NCI-H1930 (cell line): Measurements from ENCODE around the gene ITGA2B.
A peak's percentile ranks its signal among the peaks of the same experiment; 100 is the strongest.
"Not testable (repeated sequence)": the region's sequence is repeated elsewhere in the genome, so short reads cannot be mapped to it uniquely, and the experiment has no call there.

Experiments
- DNase-seq, 2 experiments: peaks; one replicate each; lab custom pipeline; 2025; lab: John Stamatoyannopoulos, UW

The ITGA2B gene

GRCh38 chr17:44390250-44390870 lies 911 bp upstream of the ITGA2B start:
- peak in 1 of 2 experiments; percentile 17 for DNase-seq

GRCh38 chr17:44389723-44390202 lies 314 bp upstream of the ITGA2B start:
- DNase-seq: no peak

- DNase-seq: no peak
These were observed 1.6 kb downstream of the ITGA2B start for GRCh38 chr17:44387804-44388203.

- no peak for DNase-seq
These were observed 3.3 kb downstream of the ITGA2B start for GRCh38 chr17:44386182-44386525.

- peak; percentile 67 to 84 for DNase-seq
These were observed 3.9 kb downstream of the ITGA2B start for GRCh38 chr17:44385287-44386181.

GRCh38 chr17:44384823-44385286 lies 4.6 kb downstream of the ITGA2B start:
- DNase-seq: no peak

GRCh38 chr17:44384281-44384822 lies 5.1 kb downstream of the ITGA2B start:
- DNase-seq: no peak

GRCh38 chr17:44383861-44384260 lies 5.6 kb downstream of the ITGA2B start:
- DNase-seq: no peak

- DNase-seq: no peak
These were observed 6.1 kb downstream of the ITGA2B start for GRCh38 chr17:44383363-44383762.

- DNase-seq: no peak
These were observed 6.5 kb downstream of the ITGA2B start for GRCh38 chr17:44382917-44383316.

GRCh38 chr17:44381810-44382305 lies 7.6 kb downstream of the ITGA2B start:
- no peak for DNase-seq

- no peak for DNase-seq
These were observed 8.7 kb downstream of the ITGA2B start for GRCh38 chr17:44380767-44381166.

- DNase-seq: no peak
These were observed 9.6 kb downstream of the ITGA2B start for GRCh38 chr17:44379887-44380286.

GRCh38 chr17:44378171-44378705 lies 11.2 kb downstream of the ITGA2B start:
- no peak for DNase-seq

- DNase-seq: no peak
These were observed 12.7 kb downstream of the ITGA2B start for GRCh38 chr17:44376779-44377178.

- peak in 1 of 2 experiments; percentile 10 for DNase-seq
These were observed 13.3 kb downstream of the ITGA2B start for GRCh38 chr17:44376124-44376523.

- no peak for DNase-seq
These were observed 14.0 kb downstream of the ITGA2B start for GRCh38 chr17:44375196-44376017.

GRCh38 chr17:44374306-44375195 lies 14.9 kb downstream of the ITGA2B start:
- DNase-seq: no peak

- DNase-seq: no peak
These were observed 17.4 kb downstream of the ITGA2B start for GRCh38 chr17:44372036-44372435.

GRCh38 chr17:44369414-44370023 lies 19.9 kb downstream of the ITGA2B start:
- DNase-seq: not testable (repeated sequence)
